ENCODE results near the gene ASS1.
"Not testable (repeated sequence)": the region's sequence is repeated elsewhere in the genome, so short reads cannot be mapped to it uniquely, and the experiment has no call there.

DNA sequence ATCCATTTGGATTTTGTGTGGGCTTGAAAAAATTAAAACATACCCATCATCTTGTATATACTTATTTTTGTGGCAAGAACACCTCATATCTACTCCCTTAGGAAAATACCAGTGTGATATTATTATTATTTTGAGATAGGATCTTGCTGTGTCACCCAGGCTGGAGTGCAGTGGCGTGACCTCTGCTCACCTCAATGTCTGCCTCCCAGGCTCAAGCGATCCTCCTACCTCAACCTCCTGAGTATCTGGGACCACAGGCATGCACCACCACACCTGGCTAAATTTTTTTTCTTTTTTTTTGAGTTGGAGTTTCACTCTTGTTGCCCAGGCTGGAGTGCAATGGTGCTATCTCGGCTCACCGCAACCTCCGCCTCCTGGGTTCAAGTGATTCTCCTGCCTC, 10.1 kb upstream of the ASS1 start:
- TF ChIP-seq EZH2 (IDR thresholded peaks at IDR 0.05; ENCODE audit: borderline replicate concordance, insufficient read depth, low read depth, low read length, poor library complexity, severe bottlenecking), result not testable (repeated sequence)
- TF ChIP-seq, protein P1, sequence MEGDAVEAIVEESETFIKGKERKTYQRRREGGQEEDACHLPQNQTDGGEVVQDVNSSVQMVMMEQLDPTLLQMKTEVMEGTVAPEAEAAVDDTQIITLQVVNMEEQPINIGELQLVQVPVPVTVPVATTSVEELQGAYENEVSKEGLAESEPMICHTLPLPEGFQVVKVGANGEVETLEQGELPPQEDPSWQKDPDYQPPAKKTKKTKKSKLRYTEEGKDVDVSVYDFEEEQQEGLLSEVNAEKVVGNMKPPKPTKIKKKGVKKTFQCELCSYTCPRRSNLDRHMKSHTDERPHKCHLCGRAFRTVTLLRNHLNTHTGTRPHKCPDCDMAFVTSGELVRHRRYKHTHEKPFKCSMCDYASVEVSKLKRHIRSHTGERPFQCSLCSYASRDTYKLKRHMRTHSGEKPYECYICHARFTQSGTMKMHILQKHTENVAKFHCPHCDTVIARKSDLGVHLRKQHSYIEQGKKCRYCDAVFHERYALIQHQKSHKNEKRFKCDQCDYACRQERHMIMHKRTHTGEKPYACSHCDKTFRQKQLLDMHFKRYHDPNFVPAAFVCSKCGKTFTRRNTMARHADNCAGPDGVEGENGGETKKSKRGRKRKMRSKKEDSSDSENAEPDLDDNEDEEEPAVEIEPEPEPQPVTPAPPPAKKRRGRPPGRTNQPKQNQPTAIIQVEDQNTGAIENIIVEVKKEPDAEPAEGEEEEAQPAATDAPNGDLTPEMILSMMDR (IDR thresholded peaks at IDR 0.05), result not testable (repeated sequence)
